Testis (tissue), 3 donors: ENCODE measurements around the gene MAN2A1. TPM values are rescaled to one million over a fixed set of nuclear protein-coding genes. Genes with fewer than 3 reads are reported as not detected.

Experiments used
- DNase-seq: peaks from one replicate; pipeline ENCODE4 v3.0.0-alpha.2; 2019
- H3K27ac ChIP-seq, 2 donors: fragments of 200-600 bp; sonication (generic); one replicate each; pipeline ENCODE4 v1.5.1; 2019
- H3K27me3 ChIP-seq: fragments of 200-600 bp; sonication (generic); one replicate; pipeline ENCODE4 v1.5.1; 2019
- H3K36me3 ChIP-seq: fragments of 200-600 bp; sonication (generic); one replicate; pipeline ENCODE4 v1.5.1; 2017; ENCODE audit warnings: low read depth; ENCODE audit errors: missing control alignments
- H3K4me1 ChIP-seq: fragments of 200-600 bp; sonication (generic); one replicate; pipeline ENCODE4 v1.5.1; 2019
- H3K4me3 ChIP-seq, 2 donors: fragments of 200-600 bp; sonication (generic); one replicate each; pipeline ENCODE4 v1.5.1; 2017 to 2019
- H3K9me3 ChIP-seq: fragments of 200-600 bp; sonication (generic); one replicate; pipeline ENCODE4 v1.5.1; 2017
- CTCF ChIP-seq, 3 experiments: fragments of 450-650 bp in 2 of 3; fragments of 200-600 bp in 1 of 3; sonication (generic) in 1 of 3; IDR thresholded peaks; one replicate each; pipeline ENCODE4 v1.5.1; 2016 to 2019; ENCODE audit warnings: antibody characterized with exemption in 3 of 3, mild to moderate bottlenecking in 2 of 3, moderate library complexity in 1 of 3
- POLR2A ChIP-seq: fragments of 450-650 bp; IDR thresholded peaks from one replicate; pipeline ENCODE4 v1.6.1; 2017; ENCODE audit warnings: antibody characterized with exemption, mild to moderate bottlenecking, moderate library complexity
- WGBS, 2 donors: methylation state at CpG; one replicate each; pipeline ENCODE4 v1.1.5; 2018; 5-methylcytosine and 5-hydroxymethylcytosine counted together
- intact Hi-C: fragments of 100-400 bp; cut with DNase I; formaldehyde crosslinking; loops from one replicate; pipeline ENCODE4 v1.15.1; 2023; ENCODE audit warnings: low total_unique reads
- polyA plus RNA-seq: library from polyadenylated mRNA; stranded (reverse); fragments of 350-450 nt; fragmentation: Illumina TruSeq; extraction: RNeasy Lipid Tissue Mini Kit (QIAGEN cat#74804); gene quantifications from one replicate; pipeline ENCODE4 v1.2.3, GENCODE V29; 2014; ENCODE audit warnings: low read depth, low replicate concordance; ENCODE audit not compliant: insufficient read depth
- total RNA-seq, 2 donors: library from RNA; depleted of rRNA; stranded (reverse); fragments of >200 nt; gene quantifications; one replicate each; pipeline ENCODE4 v1.2.3, GENCODE V29; 2016

MAN2A1 gene
- total and polyA plus RNA-seq, 3 donors from 2014 or later: 36.0 to 80.5 (median 55.6) TPM

- TF ChIP-seq CTCF (IDR thresholded peaks at IDR 0.05) (no peak), POLR2A (no peak)
- H3K36me3 ChIP-seq: no peaks in the 10 kb centered on the region
- WGBS, 2 donors: 92 to 100% methylated on average over 1 of the region's 1 CpG
- DNase-seq: no peak
- intact Hi-C loops: no loop called here
- no peak overlapping the region for H3K27ac ChIP-seq
- no peaks in the 10 kb centered on the region for H3K4me1 ChIP-seq
- no peaks in the 10 kb centered on the region for H3K9me3 ChIP-seq
- no peak overlapping the region for H3K4me3 ChIP-seq
- H3K27me3 ChIP-seq: no peaks in the 10 kb centered on the region
These were observed 127.0 kb downstream of the MAN2A1 start for GRCh38 chr5:109816732-109817131.

GRCh38 chr5:109819878-109820277 is 130.2 kb downstream of the MAN2A1 start:
- H3K9me3 ChIP-seq: no peaks in the 10 kb centered on the region
- 72 to 77% methylated on average over 2 of the region's 2 CpGs for WGBS, 2 donors
- intact Hi-C loops: no loop called here

GRCh38 chr5:109823597-109823996 is 133.9 kb downstream of the MAN2A1 start:
- DNase-seq: no peak
- TF ChIP-seq POLR2A: no peak
- TF ChIP-seq CTCF (IDR thresholded peaks at IDR 0.05): no peak
- Histone ChIP-seq H3K9me3 (no peaks in the 10 kb centered on the region), H3K27ac (no peak overlapping the region), H3K36me3 (no peaks in the 10 kb centered on the region), H3K27me3 (no peaks in the 10 kb centered on the region), H3K4me3 (no peak overlapping the region), H3K4me1 (no peaks in the 10 kb centered on the region)
- 87 to 98% methylated on average over 4 of the region's 4 CpGs for WGBS, 2 donors
- intact Hi-C loops: no loop called here

More at GRCh38 chr5:109819878-109820277, 130.2 kb downstream of the MAN2A1 start:
- no peaks in the 10 kb centered on the region for H3K36me3 ChIP-seq
- H3K27ac ChIP-seq: no peak overlapping the region
- no peak overlapping the region for H3K4me3 ChIP-seq
- TF ChIP-seq CTCF (IDR thresholded peaks at IDR 0.05): no peak
- no peak for TF ChIP-seq POLR2A
- H3K4me1 ChIP-seq: no peaks in the 10 kb centered on the region
- no peaks in the 10 kb centered on the region for H3K27me3 ChIP-seq
- DNase-seq: no peak

GRCh38 chr5:109825450-109825849 is 135.7 kb downstream of the MAN2A1 start:
- H3K9me3 ChIP-seq: no peaks in the 10 kb centered on the region
- no peak overlapping the region for H3K27ac ChIP-seq
- TF ChIP-seq CTCF (IDR thresholded peaks at IDR 0.05): no peak
- TF ChIP-seq POLR2A: no peak
- H3K27me3 ChIP-seq: no peaks in the 10 kb centered on the region
- no peak for DNase-seq
- 92 to 96% methylated on average over 1 of the region's 1 CpG for WGBS, 2 donors
- H3K36me3 ChIP-seq: no peaks in the 10 kb centered on the region
- intact Hi-C loops: no loop called here
- no peak overlapping the region for H3K4me3 ChIP-seq
- H3K4me1 ChIP-seq: no peaks in the 10 kb centered on the region

GRCh38 chr5:109826426-109826825 is 136.7 kb downstream of the MAN2A1 start:
- 93 to 94% methylated on average over 6 of the region's 6 CpGs for WGBS, 2 donors
- intact Hi-C loops: no loop called here
- TF ChIP-seq CTCF (IDR thresholded peaks at IDR 0.05) (no peak), POLR2A (no peak)
- H3K36me3 ChIP-seq: no peaks in the 10 kb centered on the region
- no peaks in the 10 kb centered on the region for H3K9me3 ChIP-seq
- H3K4me1 ChIP-seq: no peaks in the 10 kb centered on the region
- H3K4me3 ChIP-seq: no peak overlapping the region
- no peak for DNase-seq
- no peak overlapping the region for H3K27ac ChIP-seq
- no peaks in the 10 kb centered on the region for H3K27me3 ChIP-seq
